ENCODE measurements around the gene NDUFAF8. TPM values are rescaled to one million over a fixed set of nuclear protein-coding genes. Genes with fewer than 3 reads are reported as not detected.

NDUFAF8 gene
- total and polyA plus RNA-seq, 2 donors (not counting 1 experiment from before 2014, with no cell fraction given), result 41.7 to 42.6 TPM

DNA sequence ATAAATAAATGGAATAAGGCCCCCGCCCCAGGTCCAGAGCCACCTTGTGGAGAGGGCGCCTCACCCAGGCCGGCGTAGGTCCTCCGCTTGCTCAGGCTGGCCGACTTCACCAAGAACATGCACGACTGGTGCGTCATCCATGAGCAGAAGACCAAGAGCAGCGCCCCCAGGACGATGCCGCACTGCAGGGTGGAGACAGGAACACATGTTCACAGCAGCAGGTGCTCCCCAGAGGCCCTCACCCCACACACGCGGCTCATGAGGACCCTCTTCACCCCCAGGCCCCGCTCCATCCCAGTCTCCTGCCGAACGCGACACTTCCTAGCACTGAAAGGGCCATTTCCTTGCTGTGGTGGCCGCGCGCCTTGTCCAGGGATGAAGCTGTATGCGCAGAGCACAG, 50.5 kb downstream of the NDUFAF8 start:
- H3K27me3 Mint-ChIP-seq, result no peaks in the 10 kb centered on the region
- ATAC-seq (ENCODE audit: low read depth) (no peak), DNase-seq (no peak)
- Histone ChIP-seq H3K27ac (ENCODE audit: low read length in 2 of 2) (no peak overlapping the region), H3K9ac (ENCODE audit: low read length) (no peak overlapping the region), H3K9me3 (ENCODE audit: control extremely low read depth in 1 of 3, control insufficient read depth in 2 of 3, insufficient read depth in 1 of 3, low read length in 2 of 3) (no peaks in the 10 kb centered on the region), H4K20me1 (ENCODE audit: control insufficient read depth, insufficient read depth, low read length, poor library complexity, severe bottlenecking) (peaks cover 52% of the 10 kb centered on the region), H3K4me2 (replicated peaks; ENCODE audit: low read depth, low read length, poor library complexity, severe bottlenecking) (no peak overlapping the region), H3K36me3 (replicated peaks in 1 of 2; ENCODE audit: control extremely low read depth in 1 of 2, control insufficient read depth in 1 of 2, extremely low read depth in 1 of 2, insufficient read depth in 2 of 2, low read length in 1 of 2) (peaks cover 0 to 27% of the 10 kb centered on the region in 2 experiments), H3K79me2 (ENCODE audit: control insufficient read depth, insufficient read depth, low read length) (peaks cover 85% of the 10 kb centered on the region), H3K4me1 (ENCODE audit: control insufficient read depth in 2 of 2, insufficient read depth in 2 of 2, low read length in 2 of 2) (peaks cover 24 to 38% of the 10 kb centered on the region in 2 donors), H2AFZ (ENCODE audit: insufficient read depth, low read depth, low read length, poor library complexity, severe bottlenecking) (no peak overlapping the region), H3K4me3 (ENCODE audit: control extremely low read depth in 1 of 5, extremely low read depth in 1 of 5, insufficient read depth in 1 of 5, low read depth in 2 of 5, low read length in 4 of 5) (no peak overlapping the region), H3K27me3 (replicated peaks in 1 of 4; ENCODE audit: control extremely low read depth in 1 of 4, control insufficient read depth in 3 of 4, insufficient read depth in 4 of 4, low read length in 3 of 4) (no peaks in the 10 kb centered on the region)
- WGBS (ENCODE audit: insufficient coverage), result 98% methylated on average over 21 of the region's 21 CpGs
- no peak overlapping the region for H3K27ac Mint-ChIP-seq
- H3K4me3 Mint-ChIP-seq, result no peak overlapping the region
- CTCF ChIA-PET, result interaction anchor here (2.0 to 4.6 kb wide), 3 partner anchors 194 to 311 kb away, joined by 5 to 58 read pairs (median 31); no protein-coding TSS in a partner anchor
- intact Hi-C loops (cut with micrococcal nuclease), result loop anchor here (10.0 kb wide), 1 partner anchor 225 kb away; the partner anchor contains the start of gene ACTG1
- H3K9me3 Mint-ChIP-seq (ENCODE audit: insufficient read depth), result no peaks in the 10 kb centered on the region
- POLR2A ChIA-PET, result no interaction called here
- H3K4me1 Mint-ChIP-seq, result peaks cover 55% of the 10 kb centered on the region
- TF ChIP-seq, protein P1, sequence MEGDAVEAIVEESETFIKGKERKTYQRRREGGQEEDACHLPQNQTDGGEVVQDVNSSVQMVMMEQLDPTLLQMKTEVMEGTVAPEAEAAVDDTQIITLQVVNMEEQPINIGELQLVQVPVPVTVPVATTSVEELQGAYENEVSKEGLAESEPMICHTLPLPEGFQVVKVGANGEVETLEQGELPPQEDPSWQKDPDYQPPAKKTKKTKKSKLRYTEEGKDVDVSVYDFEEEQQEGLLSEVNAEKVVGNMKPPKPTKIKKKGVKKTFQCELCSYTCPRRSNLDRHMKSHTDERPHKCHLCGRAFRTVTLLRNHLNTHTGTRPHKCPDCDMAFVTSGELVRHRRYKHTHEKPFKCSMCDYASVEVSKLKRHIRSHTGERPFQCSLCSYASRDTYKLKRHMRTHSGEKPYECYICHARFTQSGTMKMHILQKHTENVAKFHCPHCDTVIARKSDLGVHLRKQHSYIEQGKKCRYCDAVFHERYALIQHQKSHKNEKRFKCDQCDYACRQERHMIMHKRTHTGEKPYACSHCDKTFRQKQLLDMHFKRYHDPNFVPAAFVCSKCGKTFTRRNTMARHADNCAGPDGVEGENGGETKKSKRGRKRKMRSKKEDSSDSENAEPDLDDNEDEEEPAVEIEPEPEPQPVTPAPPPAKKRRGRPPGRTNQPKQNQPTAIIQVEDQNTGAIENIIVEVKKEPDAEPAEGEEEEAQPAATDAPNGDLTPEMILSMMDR (IDR thresholded peaks at IDR 0.05), result no peak
- TF ChIP-seq EZH2 (IDR thresholded peaks at IDR 0.05; ENCODE audit: borderline replicate concordance, insufficient read depth, low read depth, low read length, poor library complexity, severe bottlenecking), result no peak

DNA sequence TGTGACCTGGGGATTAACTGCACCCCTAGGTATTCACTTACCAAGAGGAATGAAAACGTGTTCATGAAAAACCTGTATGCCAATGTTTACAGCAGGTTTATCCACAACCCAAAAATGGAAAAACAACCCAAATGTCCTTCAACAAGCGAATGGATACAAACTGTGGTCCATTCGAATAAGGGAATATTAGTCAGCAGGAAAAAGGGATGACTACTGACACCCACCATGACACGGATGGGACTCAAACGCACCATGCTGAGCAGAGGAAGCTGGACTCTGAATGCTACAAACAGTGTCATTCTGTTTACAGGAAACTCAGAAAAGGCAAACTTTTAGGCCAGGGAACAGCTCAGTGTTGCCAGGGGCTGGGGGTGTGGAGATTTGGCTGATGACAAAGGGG, 51.1 kb downstream of the NDUFAF8 start:
- no peak for ATAC-seq (ENCODE audit: low read depth)
- 94% methylated on average over 5 of the region's 5 CpGs for WGBS (ENCODE audit: insufficient coverage)
- H3K27ac Mint-ChIP-seq, result no peak overlapping the region

More for the DNA sequence above, 51.1 kb downstream of the NDUFAF8 start:
- DNase-seq, result no peak
- H4K20me1 ChIP-seq (ENCODE audit: control insufficient read depth, insufficient read depth, low read length, poor library complexity, severe bottlenecking), result peaks cover 47% of the 10 kb centered on the region
- peaks cover 51% of the 10 kb centered on the region for H3K4me1 Mint-ChIP-seq
- POLR2A ChIA-PET, result no interaction called here
- H3K4me1 ChIP-seq (ENCODE audit: control insufficient read depth in 2 of 2, insufficient read depth in 2 of 2, low read length in 2 of 2), result peaks cover 20 to 32% of the 10 kb centered on the region in 2 donors
- no peak overlapping the region for H3K4me3 Mint-ChIP-seq
- H3K27me3 ChIP-seq (replicated peaks in 1 of 4; ENCODE audit: control extremely low read depth in 1 of 4, control insufficient read depth in 3 of 4, insufficient read depth in 4 of 4, low read length in 3 of 4), result no peaks in the 10 kb centered on the region
- H3K9me3 ChIP-seq (ENCODE audit: control extremely low read depth in 1 of 3, control insufficient read depth in 2 of 3, insufficient read depth in 1 of 3, low read length in 2 of 3), result no peaks in the 10 kb centered on the region
- TF ChIP-seq, protein P1 (IDR thresholded peaks at IDR 0.05), result no peak
- TF ChIP-seq EZH2 (IDR thresholded peaks at IDR 0.05; ENCODE audit: borderline replicate concordance, insufficient read depth, low read depth, low read length, poor library complexity, severe bottlenecking), result no peak
- H2AFZ ChIP-seq (ENCODE audit: insufficient read depth, low read depth, low read length, poor library complexity, severe bottlenecking), result no peak overlapping the region
- H3K4me3 ChIP-seq (ENCODE audit: control extremely low read depth in 1 of 5, extremely low read depth in 1 of 5, insufficient read depth in 1 of 5, low read depth in 2 of 5, low read length in 4 of 5), result no peak overlapping the region
- no peaks in the 10 kb centered on the region for H3K27me3 Mint-ChIP-seq
- no peaks in the 10 kb centered on the region for H3K9me3 Mint-ChIP-seq (ENCODE audit: insufficient read depth)
- peaks cover 0 to 27% of the 10 kb centered on the region in 2 experiments for H3K36me3 ChIP-seq (replicated peaks in 1 of 2; ENCODE audit: control extremely low read depth in 1 of 2, control insufficient read depth in 1 of 2, extremely low read depth in 1 of 2, insufficient read depth in 2 of 2, low read length in 1 of 2)
- CTCF ChIA-PET, result interaction anchor here (0.8 to 4.6 kb wide), 7 partner anchors 10 to 325 kb away, joined by 3 to 58 read pairs (median 4); no protein-coding TSS in a partner anchor
- H3K79me2 ChIP-seq (ENCODE audit: control insufficient read depth, insufficient read depth, low read length), result peaks cover 85% of the 10 kb centered on the region
- no peak overlapping the region for H3K27ac ChIP-seq (ENCODE audit: low read length in 2 of 2)
- intact Hi-C loops (cut with micrococcal nuclease), result loop anchor here (10.0 kb wide), 1 partner anchor 225 kb away; the partner anchor contains the start of gene ACTG1
- no peak overlapping the region for H3K9ac ChIP-seq (ENCODE audit: low read length)
- H3K4me2 ChIP-seq (replicated peaks; ENCODE audit: low read depth, low read length, poor library complexity, severe bottlenecking), result no peak overlapping the region

All from B cell (primary cell).